ENCODE results near the gene MACROD1. TPM values are rescaled to one million over a fixed set of nuclear protein-coding genes. Genes with fewer than 3 reads are reported as not detected.

MACROD1 gene
- polyA plus RNA-seq, 1 donor (not counting 4 experiments of a cell fraction or from before 2014, with no cell fraction given) = 4.6 TPM

DNA sequence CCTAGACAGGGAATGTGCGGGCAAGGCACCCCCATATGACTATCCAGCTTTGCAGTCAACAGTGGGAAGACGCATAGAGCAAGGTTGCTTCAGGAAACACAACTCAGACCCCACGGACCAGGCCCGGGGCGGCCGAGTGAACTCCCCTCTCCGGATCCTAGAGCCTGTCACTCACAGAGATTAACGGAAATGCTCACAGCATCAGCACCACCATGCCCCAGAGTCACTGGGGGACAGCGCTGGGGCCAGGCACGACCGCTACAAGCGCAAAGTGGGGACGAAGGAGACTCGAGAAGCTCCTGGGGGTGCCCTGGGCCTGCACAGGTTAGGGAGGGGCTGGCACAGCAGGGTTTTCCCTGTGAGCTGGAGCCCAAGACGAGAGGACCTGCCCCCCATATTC lies 15.9 kb downstream of the MACROD1 start:
- Histone ChIP-seq H3K27ac (ENCODE audit: control insufficient read depth, insufficient read depth, low read length) (no peak overlapping the region), H3K36me3 (ENCODE audit: control insufficient read depth in 2 of 2, extremely low read depth in 1 of 2, insufficient read depth in 2 of 2, low read length in 2 of 2) (no peaks in the 10 kb centered on the region), H3K4me3 (ENCODE audit: control insufficient read depth in 2 of 3, extremely low read depth in 1 of 3, insufficient read depth in 2 of 3, low read depth in 1 of 3, low read length in 3 of 3) (no peak overlapping the region), H3K9me3 (ENCODE audit: control insufficient read depth, low read depth, low read length) (no peaks in the 10 kb centered on the region), H3K9ac (ENCODE audit: control insufficient read depth, extremely low read depth, insufficient read depth, low read length) (no peak overlapping the region), H4K20me1 (ENCODE audit: control insufficient read depth, extremely low read depth, insufficient read depth, low read length) (peaks cover 2% of the 10 kb centered on the region), H3K79me2 (ENCODE audit: control insufficient read depth, insufficient read depth, low read length) (no peaks in the 10 kb centered on the region), H3K4me1 (ENCODE audit: control insufficient read depth, extremely low read depth, insufficient read depth, low read length) (no peaks in the 10 kb centered on the region), H3K27me3 (ENCODE audit: control insufficient read depth, extremely low read depth, insufficient read depth, low read length) (no peaks in the 10 kb centered on the region), H3K4me2 (ENCODE audit: control insufficient read depth, extremely low read depth, insufficient read depth, low read depth, low read length) (no peak overlapping the region), H2AFZ (ENCODE audit: control insufficient read depth, low read length) (no peak overlapping the region), H3K9me1 (ENCODE audit: control insufficient read depth, extremely low read depth, insufficient read depth, low read length) (no peaks in the 10 kb centered on the region)
- FAIRE-seq = no peak
- TF ChIP-seq, protein P1, sequence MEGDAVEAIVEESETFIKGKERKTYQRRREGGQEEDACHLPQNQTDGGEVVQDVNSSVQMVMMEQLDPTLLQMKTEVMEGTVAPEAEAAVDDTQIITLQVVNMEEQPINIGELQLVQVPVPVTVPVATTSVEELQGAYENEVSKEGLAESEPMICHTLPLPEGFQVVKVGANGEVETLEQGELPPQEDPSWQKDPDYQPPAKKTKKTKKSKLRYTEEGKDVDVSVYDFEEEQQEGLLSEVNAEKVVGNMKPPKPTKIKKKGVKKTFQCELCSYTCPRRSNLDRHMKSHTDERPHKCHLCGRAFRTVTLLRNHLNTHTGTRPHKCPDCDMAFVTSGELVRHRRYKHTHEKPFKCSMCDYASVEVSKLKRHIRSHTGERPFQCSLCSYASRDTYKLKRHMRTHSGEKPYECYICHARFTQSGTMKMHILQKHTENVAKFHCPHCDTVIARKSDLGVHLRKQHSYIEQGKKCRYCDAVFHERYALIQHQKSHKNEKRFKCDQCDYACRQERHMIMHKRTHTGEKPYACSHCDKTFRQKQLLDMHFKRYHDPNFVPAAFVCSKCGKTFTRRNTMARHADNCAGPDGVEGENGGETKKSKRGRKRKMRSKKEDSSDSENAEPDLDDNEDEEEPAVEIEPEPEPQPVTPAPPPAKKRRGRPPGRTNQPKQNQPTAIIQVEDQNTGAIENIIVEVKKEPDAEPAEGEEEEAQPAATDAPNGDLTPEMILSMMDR (optimal IDR thresholded peaks at IDR 0.05 in 1 of 3, IDR thresholded peaks at IDR 0.05 in 1 of 3, conservative IDR thresholded peaks at IDR 0.05 in 1 of 3; ENCODE audit: extremely low read depth in 1 of 3, insufficient read depth in 2 of 3, low read length in 3 of 3) = no peak
- TF ChIP-seq EZH2 (IDR thresholded peaks at IDR 0.05; ENCODE audit: low read length) = no peak
- DNase-seq (ENCODE audit: low read depth, low spot score) = no peak
- dilution Hi-C loops (cut with MboI; ENCODE audit: extremely low pct_ligation_motif_present, low sequenced_read_pairs) = no loop called here

DNA sequence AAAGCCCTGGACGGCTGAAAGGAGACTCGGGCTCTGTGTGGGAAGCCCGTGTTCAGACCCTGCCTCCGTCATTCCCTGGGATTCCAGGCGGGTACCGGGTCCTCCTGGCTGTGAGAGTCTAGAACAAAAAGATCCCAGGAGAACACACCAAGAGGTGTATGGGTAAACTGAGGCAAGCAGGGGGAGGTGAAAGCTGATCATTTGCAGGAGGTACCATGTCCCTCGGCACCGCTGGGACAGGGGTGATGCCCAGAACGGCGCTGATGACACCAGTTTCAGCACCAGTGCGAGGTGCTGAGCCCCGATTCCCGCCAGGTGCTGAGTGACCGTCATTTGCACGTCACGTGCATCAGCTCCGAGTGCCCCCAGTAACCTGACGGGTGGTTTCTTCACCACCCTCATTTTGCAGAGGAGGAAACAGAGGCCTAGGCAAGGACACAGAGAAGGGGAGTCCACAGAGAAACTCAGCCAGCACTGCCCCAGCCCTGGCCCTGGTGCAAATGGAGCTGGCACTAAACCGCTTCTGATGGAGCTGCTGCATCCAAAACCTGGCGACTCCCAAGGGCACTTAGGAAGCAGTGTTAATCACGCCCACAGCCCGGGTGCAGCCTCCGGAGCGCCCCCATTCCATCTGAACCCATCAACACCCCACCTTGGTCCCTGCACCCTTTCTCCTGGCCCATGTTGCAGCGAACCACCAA lies 16.8 kb downstream of the MACROD1 start:
- no peak for FAIRE-seq
- dilution Hi-C loops (cut with MboI; ENCODE audit: extremely low pct_ligation_motif_present, low sequenced_read_pairs) = no loop called here

More for the DNA sequence above, 16.8 kb downstream of the MACROD1 start:
- Histone ChIP-seq H3K27ac (ENCODE audit: control insufficient read depth, insufficient read depth, low read length) (no peak overlapping the region), H3K79me2 (ENCODE audit: control insufficient read depth, insufficient read depth, low read length) (no peaks in the 10 kb centered on the region), H3K4me1 (ENCODE audit: control insufficient read depth, extremely low read depth, insufficient read depth, low read length) (no peaks in the 10 kb centered on the region), H3K9ac (ENCODE audit: control insufficient read depth, extremely low read depth, insufficient read depth, low read length) (no peak overlapping the region), H3K4me3 (ENCODE audit: control insufficient read depth in 2 of 3, extremely low read depth in 1 of 3, insufficient read depth in 2 of 3, low read depth in 1 of 3, low read length in 3 of 3) (no peak overlapping the region), H4K20me1 (ENCODE audit: control insufficient read depth, extremely low read depth, insufficient read depth, low read length) (peaks cover 2% of the 10 kb centered on the region), H3K36me3 (ENCODE audit: control insufficient read depth in 2 of 2, extremely low read depth in 1 of 2, insufficient read depth in 2 of 2, low read length in 2 of 2) (no peaks in the 10 kb centered on the region), H2AFZ (ENCODE audit: control insufficient read depth, low read length) (no peak overlapping the region), H3K4me2 (ENCODE audit: control insufficient read depth, extremely low read depth, insufficient read depth, low read depth, low read length) (no peak overlapping the region), H3K9me1 (ENCODE audit: control insufficient read depth, extremely low read depth, insufficient read depth, low read length) (no peaks in the 10 kb centered on the region), H3K9me3 (ENCODE audit: control insufficient read depth, low read depth, low read length) (no peaks in the 10 kb centered on the region), H3K27me3 (ENCODE audit: control insufficient read depth, extremely low read depth, insufficient read depth, low read length) (no peaks in the 10 kb centered on the region)
- TF ChIP-seq, protein P1 (optimal IDR thresholded peaks at IDR 0.05 in 1 of 3, IDR thresholded peaks at IDR 0.05 in 1 of 3, conservative IDR thresholded peaks at IDR 0.05 in 1 of 3; ENCODE audit: extremely low read depth in 1 of 3, insufficient read depth in 2 of 3, low read length in 3 of 3) = peak in 1 of 3 experiments; percentile 13
- no peak for TF ChIP-seq EZH2 (IDR thresholded peaks at IDR 0.05; ENCODE audit: low read length)
- no peak for DNase-seq (ENCODE audit: low read depth, low spot score)

All from keratinocyte (primary cell).